GM12872 (cell line): ENCODE measurements around the gene ADTRP.

Source experiments
- CTCF ChIP-seq: IDR thresholded peaks from 3 replicates; pipeline ENCODE4 v1.5.1; 2011; ENCODE audit warnings: low read depth, mild to moderate bottlenecking, low read length, moderate library complexity; ENCODE audit not compliant: insufficient read depth

ADTRP gene

GRCh38 chr6:11730641-11731040, 48.0 kb downstream of the ADTRP start:
- no peak for TF ChIP-seq CTCF

- no peak for TF ChIP-seq CTCF
Measured at GRCh38 chr6:11729076-11729475, 49.5 kb downstream of the ADTRP start.

GRCh38 chr6:11727998-11728961, 50.3 kb downstream of the ADTRP start:
- TF ChIP-seq CTCF = no peak

GRCh38 chr6:11727346-11727997, 51.1 kb downstream of the ADTRP start:
- TF ChIP-seq CTCF = no peak

GRCh38 chr6:11724286-11724685, 54.3 kb downstream of the ADTRP start:
- TF ChIP-seq CTCF = no peak

- no peak for TF ChIP-seq CTCF
Measured at GRCh38 chr6:11722805-11723631, 55.6 kb downstream of the ADTRP start.

- no peak for TF ChIP-seq CTCF
Measured at GRCh38 chr6:11722220-11722619, 56.4 kb downstream of the ADTRP start.
